Caki2 (cell line): Measurements from ENCODE around the gene KIF2A. TPM values are rescaled to one million over a fixed set of nuclear protein-coding genes. Genes with fewer than 3 reads are reported as not detected.

Experiments used
- DNase-seq: peaks from one replicate; pipeline ENCODE4 v3.0.0-alpha.2; 2015; ENCODE audit warnings: low read depth
- in situ Hi-C: cut with HindIII; loops from 2 replicates; pipeline ENCODE4 v1.10.0; 2016; ENCODE audit warnings: low sequenced_read_pairs, low pct_unique_long_range_greater_than_20kb, mixed read lengths
- total RNA-seq: library from RNA; depleted of rRNA; stranded (reverse); fragments of >200 nt; shearing (Covaris generic); gene quantifications from 2 replicates; pipeline ENCODE4 v1.2.3, GENCODE V29; 2014; ENCODE audit warnings: low replicate concordance

The KIF2A gene
- total RNA-seq, 1 experiment from 2014 or later, result 25.1 TPM

DNA sequence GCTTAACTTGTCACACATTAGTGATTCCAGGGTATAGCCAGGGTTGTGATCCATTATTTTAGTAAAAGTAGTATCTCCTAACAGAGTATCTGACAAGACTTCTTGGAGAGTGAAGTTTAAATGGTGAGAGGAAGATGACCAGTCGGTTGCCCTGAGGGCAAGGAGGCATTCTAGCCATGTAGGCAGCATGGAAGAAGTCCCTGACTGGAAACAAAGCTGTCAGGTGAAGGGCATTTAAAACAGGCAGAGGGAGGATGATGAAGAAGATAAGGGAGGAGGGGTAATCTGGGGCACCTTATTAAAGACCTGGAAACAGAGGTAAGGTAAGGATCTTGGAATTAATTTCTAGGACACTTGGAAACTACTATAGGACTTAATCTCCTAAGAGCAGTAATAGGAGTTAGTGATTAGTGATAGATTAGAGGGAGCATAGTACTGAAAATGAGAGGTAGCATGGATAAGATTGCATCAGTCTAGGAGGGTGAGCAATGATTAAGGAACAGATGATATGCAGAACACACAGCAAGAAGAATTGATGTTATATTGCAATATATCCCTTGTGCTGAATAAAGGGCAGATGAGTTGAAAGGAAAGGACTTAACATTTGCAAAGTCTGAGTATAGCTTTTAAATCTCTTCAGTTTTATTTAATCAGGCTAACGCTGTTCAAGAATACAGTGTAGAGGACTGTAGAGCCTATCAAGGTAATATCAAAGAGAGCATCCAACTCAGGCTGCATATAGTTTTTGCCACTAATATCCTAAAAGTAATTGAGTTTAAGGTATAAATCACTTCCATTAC lies 9.6 kb downstream of the KIF2A start:
- no peak for DNase-seq

DNA sequence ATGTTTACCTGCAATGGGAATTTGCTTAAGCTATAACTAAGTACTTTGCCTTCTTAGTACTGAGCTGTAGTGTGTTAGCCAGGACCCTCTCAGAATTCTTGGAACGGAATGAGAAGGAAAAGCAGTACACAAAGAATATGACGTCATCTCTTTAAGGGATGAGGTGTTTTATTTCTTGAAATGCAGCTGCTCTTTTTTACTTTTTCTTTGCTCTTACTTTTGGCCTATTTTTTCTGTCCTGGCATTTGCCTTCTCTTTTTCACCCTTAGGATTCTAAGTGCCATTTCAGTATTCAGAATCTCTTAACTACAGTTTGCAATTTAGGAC lies 10.1 kb downstream of the KIF2A start:
- in situ Hi-C loops, result no loop called here

More for the DNA sequence above, 9.6 kb downstream of the KIF2A start:
- in situ Hi-C loops, result no loop called here

DNA sequence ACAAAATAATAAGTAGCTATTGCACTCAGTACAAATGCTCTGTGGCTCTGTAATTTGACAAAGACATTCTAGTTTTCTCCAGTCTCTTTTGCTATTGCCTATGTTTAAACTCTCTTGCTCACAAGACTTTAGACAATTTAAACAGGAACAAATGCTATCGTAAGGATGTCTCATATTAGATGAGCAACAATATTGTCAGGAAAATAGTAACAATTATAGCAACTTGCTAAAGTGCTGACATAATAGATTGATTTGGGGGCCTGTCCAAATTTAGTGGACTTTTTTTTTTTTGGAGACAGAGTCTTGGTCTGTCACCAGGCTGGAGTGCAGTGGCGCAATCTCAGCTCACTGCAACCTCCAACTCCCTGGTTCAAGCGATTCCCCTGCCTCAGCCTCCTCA lies 11.8 kb downstream of the KIF2A start:
- in situ Hi-C loops, result no loop called here
- DNase-seq, result no peak

More for the DNA sequence above, 10.1 kb downstream of the KIF2A start:
- no peak for DNase-seq

GRCh38 chr5:62322484-62322883 lies 16.5 kb downstream of the KIF2A start:
- no peak for DNase-seq
- in situ Hi-C loops, result no loop called here

- no peak for DNase-seq
- in situ Hi-C loops, result no loop called here
Observed at GRCh38 chr5:62326302-62326701, 20.3 kb downstream of the KIF2A start.

GRCh38 chr5:62326702-62327101 lies 20.7 kb downstream of the KIF2A start:
- in situ Hi-C loops, result no loop called here
- no peak for DNase-seq

- no peak for DNase-seq
Observed at GRCh38 chr5:62327138-62328053, 21.4 kb downstream of the KIF2A start.

DNA sequence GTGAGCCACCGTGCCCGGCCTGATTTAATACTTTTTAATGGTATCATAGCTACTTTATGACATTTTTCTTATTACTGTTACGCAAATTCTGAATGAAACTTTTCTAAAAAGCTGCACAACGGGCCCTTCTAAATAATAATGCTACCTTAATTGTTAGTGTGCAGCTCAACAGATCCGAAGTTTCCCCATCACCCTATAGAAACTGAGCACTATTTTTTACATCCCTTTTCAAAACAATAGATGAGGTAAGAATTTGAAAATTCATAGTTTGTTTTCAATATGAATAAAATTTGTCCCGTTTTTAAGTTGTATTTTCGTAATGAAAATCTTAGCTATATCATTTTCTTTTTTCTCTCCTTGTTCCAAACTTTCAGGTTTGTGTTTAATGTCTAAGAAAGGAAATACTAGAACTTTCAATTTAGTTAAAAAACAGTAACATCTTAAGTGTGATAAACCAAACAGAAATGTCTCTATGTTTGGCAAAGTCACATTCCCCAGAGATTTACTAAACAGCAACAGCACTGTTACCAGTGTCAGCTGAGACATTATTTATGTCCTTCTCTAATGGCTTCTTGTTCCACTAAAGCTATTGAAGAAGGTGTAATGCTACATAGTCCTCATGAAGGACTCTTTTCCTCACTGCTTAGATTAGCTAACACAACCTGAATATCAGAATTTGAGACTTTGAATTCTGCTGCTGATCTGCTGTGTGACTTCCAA lies 22.9 kb downstream of the KIF2A start:
- DNase-seq, result no peak
- in situ Hi-C loops, result no loop called here

More at GRCh38 chr5:62327138-62328053, 21.4 kb downstream of the KIF2A start:
- in situ Hi-C loops, result no loop called here

DNA sequence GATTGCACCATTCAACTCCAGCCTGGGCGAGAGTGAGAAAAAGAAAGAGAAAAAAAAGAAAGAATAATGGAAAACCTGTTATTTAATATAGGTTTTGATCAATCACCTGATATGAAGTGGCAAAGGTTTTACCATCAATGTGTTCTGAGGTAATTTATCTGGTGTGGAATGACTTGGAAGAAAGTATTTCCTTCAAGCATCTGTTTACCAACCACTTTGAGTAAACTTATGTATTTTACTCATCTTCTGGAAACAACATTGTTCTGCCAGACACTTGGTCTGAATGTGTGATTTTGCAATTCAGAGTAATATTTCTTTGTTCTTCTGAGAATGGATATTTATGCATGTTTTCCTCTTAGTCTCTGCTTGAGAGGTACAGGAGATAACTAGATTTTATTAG lies 24.3 kb downstream of the KIF2A start:
- no peak for DNase-seq
- in situ Hi-C loops, result no loop called here

DNA sequence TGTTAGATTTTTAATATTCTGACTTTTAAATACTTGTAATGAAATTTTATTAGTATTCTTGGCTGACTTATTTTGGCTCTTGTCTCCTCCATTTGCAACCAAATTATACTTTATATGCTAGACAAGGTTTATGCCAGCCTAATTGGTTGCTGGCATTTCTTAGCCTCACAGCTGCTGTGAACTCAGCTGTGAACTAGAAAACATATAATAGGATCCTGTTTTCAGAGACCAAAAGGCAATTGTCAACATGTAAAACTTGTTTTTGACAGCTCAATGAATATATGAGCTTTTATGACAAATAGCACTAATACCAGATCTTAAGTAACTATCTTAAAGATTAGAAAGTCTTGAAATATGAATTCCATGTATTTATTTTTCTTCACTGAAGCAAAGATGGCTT lies 25.9 kb downstream of the KIF2A start:
- in situ Hi-C loops, result no loop called here
- DNase-seq, result no peak

DNA sequence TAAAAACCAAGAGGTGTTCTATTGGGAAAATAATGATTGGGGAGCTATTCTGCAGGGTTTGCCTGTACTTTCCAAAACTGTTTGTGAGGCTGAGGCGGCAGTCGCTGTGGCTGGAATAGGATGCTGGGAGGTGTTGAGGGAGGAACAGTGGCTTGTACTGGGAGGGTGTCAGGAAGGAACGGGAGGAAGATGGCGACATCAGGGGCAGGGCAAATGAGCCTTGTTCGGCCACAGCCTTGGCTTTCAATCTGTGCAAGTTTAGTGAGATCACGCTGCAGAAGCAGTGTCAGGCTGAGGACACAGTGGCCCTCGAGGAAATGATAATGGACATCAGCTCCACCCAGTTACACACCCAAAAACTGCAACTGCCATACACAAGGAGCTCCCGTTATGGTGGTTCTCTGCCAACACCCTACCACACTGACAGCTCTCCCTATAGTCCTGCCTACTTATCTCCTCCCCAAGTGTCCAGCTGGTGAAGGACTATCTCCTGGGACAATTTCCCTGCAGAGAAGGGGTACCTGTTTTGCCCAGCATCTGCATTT lies 27.3 kb downstream of the KIF2A start:
- DNase-seq, result no peak
- in situ Hi-C loops, result no loop called here

DNA sequence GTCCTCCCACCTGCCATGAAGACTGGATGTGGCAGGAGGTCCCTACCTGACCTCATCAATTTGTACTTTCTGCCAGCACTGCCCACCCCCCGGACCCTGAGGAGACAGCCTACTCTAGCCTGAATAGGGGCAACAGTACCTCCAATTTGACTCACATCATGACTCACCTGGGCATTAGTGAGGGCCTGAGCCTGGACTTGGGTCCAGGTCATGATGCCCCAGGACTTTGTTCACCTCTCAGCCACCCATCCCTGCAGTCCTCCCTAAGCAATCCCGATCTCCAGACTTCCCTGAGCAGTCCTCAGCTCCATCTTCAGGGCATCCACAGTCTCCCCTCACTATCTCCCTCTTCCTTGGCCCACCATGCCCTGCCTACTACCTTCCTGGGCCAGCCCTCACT lies 28.1 kb downstream of the KIF2A start:
- DNase-seq, result no peak
- in situ Hi-C loops, result no loop called here

- no peak for DNase-seq
- in situ Hi-C loops, result no loop called here
Observed at GRCh38 chr5:62340392-62340791, 34.4 kb downstream of the KIF2A start.

DNA sequence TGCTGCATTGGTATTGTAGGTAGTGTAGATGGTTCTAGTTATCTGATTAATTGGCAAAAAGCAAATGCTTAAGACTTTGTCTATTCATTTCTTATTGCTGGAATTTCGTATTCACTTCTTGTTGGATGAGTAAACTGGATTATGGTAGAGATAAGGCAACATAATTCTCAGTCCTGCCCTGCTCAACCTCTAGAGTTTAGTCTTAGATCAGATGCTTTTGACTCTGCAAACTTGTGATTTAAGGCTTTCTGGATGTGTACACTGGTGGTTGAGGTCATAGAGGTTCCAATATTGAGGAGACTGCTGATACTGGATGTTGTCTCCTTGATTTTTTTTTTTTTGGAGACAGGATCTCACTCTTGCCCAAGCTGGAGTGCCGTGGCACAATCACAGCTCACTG lies 35.0 kb downstream of the KIF2A start:
- in situ Hi-C loops, result no loop called here
- no peak for DNase-seq

- in situ Hi-C loops, result no loop called here
- no peak for DNase-seq
Observed at GRCh38 chr5:62341783-62342475, 35.9 kb downstream of the KIF2A start.

DNA sequence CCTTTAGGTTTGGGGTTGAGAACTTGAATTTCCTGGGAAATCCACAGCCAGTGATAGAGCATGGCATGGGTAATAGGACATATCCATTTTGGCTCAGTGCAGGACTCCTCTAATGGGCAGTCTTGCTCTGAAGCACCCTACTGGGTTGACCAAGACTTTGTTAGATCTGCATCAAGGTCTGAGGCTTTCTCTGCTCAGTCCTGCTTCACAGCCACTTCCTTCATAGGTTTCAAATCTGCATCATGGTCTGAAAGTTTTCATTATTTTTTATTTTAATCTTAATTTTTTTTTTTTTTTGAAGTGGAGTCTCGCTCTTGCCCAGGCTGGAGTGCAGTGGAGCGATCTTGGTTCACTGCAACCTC lies 36.5 kb downstream of the KIF2A start:
- no peak for DNase-seq
- in situ Hi-C loops, result no loop called here

DNA sequence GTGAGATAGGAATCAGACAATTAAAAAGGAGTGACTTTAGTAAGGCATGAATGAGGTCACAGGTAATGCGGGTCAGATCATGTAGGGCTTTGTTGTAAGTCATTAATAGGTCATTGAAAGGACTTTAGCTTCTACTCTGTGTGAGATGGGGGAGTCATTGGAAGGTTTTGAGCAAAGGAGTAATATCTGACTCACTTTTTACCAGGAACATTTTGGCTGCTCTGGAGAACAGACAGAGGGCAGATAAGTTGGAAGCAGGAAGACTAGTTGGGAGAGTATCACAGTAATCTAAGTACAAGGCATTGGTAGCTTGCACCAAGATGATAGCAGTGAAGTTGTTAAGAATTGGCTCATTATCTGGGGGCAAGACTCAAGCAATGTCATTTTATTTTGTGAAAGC lies 37.4 kb downstream of the KIF2A start:
- DNase-seq, result no peak
- in situ Hi-C loops, result no loop called here

GRCh38 chr5:62346748-62347147 lies 40.7 kb downstream of the KIF2A start:
- in situ Hi-C loops, result no loop called here
- no peak for DNase-seq
